Ramos (cell line): ENCODE results near the gene PTGER4.
"Not testable (repeated sequence)": the region's sequence is repeated elsewhere in the genome, so short reads cannot be mapped to it uniquely, and the experiment has no call there.

Experiments used
- in situ Hi-C: fragments of 300-500 bp; cut with MboI; formaldehyde crosslinking; loops from one replicate; pipeline ENCODE4 v1.14.3; 2022; ENCODE audit warnings: low sequenced_read_pairs; ENCODE audit not compliant: unreplicated experiment

The PTGER4 gene

DNA sequence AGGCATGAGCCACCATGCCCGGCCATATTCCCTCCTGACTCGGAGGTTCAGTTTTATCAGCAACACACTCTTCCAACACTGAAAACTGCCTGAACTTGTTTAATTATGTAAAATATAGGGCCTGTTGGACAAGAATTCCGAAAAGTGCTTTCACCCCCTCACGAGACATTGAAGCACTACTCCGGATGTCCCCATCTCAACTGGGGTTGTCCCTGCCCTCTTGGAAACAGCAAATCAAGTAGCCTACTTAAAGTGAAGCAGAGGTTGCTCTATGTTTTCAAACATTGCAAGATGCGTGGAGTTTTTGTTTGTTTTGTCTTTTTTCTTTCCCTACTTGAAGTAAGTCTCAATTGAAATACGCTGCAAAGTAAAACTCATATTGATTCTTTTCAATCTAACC, 7.6 kb downstream of the PTGER4 start:
- in situ Hi-C loops, result loop anchor here (25.0 kb wide), 1 partner anchor 975 kb away; no protein-coding TSS in a partner anchor

DNA sequence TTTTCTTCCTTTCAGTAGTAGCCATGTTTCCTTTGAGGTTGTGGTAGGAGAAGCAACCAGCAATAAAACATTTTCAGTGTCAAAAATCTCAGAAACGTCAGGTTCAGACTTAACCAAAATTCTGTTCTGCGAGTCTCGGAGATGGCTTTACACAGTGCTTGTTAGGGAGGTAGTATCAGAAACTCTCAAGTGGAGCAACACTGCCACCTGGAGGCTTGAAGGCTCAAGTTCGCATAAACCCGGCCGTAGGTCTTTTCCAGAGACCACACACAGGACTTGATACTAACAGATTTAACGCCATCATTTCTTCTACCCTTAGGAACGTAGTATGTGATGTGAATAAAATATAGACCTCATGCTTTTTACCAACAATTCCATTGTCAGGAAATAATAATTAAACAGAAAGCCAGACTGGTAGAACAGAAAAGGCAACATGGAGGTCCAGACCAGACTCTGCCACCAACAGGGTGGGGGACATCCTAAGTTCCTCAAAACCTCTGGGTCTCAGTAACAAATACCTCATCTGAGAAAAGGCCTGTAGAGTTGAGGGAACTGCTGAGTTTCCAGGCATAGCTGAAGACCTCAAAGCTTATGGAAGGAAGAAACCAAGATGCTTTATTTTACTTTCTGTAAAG, 8.5 kb downstream of the PTGER4 start:
- in situ Hi-C loops, result loop anchor here (25.0 kb wide), 1 partner anchor 976 kb away; no protein-coding TSS in a partner anchor

DNA sequence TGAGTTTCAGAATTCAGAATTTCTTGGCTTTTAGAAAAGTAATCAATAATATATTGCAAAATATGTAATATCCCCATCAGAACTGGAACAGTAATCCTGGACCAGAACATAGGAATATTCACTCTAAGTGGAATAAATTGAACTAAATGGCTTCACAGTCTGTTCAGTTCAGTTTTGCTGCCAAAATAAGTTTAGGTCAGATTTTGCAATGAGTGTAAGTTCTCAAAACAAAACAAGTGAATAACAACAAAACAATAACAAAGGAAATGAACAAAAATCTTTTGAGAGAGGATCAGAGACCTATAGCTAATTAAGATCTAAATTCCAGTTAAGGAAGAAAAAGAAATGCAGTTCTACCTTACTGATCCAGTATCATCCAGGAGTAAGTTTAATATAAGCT, 9.3 kb downstream of the PTGER4 start:
- in situ Hi-C loops, result loop anchor here (25.0 kb wide), 1 partner anchor 977 kb away; no protein-coding TSS in a partner anchor

- in situ Hi-C loops, result loop anchor here (25.0 kb wide), 1 partner anchor 977 kb away; no protein-coding TSS in a partner anchor
These were observed 9.7 kb downstream of the PTGER4 start for GRCh38 chr5:40689438-40689837.

DNA sequence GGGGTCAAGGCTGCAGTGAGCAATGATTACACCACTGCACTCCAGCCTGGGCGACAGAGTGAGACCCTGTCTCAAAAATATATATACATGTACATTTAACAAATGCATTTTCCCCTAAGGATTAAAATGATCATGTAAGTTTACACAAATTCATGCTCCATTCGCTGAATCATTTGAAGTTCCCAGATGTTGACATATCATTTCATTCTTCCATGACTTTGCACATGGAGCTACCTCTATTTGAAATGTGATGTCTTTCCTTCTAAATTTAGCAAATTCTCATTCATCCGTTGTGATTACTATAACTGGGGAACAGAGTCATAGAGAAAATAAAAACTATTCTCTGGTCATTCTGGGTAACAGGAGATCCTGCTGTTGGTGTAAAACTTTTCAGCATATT, 10.6 kb downstream of the PTGER4 start:
- in situ Hi-C loops, result loop anchor here (10.0 to 25.0 kb wide), 3 partner anchors 735 to 1095 kb away; no protein-coding TSS in a partner anchor

GRCh38 chr5:40691894-40692293, 12.2 kb downstream of the PTGER4 start:
- in situ Hi-C loops, result loop anchor here (10.0 to 25.0 kb wide), 3 partner anchors 737 to 1097 kb away; no protein-coding TSS in a partner anchor

DNA sequence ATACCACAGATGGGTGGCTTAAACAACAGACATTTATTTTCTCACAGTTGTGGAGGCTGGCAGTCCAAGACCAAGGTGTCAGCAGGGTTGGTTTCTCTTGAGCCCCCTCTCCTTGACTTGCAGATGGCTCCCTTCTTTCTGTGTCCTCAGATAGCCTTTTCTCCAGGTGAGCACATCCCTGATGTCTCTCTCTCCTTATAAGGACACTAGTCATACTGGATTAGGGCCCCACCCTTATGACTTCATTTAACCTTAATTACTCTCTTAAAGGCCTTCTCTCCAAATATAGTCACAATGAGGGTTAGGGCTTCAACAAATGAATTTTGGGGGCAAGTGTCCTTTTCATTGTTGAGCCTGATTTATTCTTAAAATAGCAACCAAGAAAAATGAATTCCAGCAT, 14.7 kb downstream of the PTGER4 start:
- in situ Hi-C loops, result loop anchor here (10.0 to 25.0 kb wide), 3 partner anchors 740 to 1100 kb away; no protein-coding TSS in a partner anchor

- in situ Hi-C loops, result no loop called here
These were observed 20.5 kb downstream of the PTGER4 start for GRCh38 chr5:40700116-40700782.

GRCh38 chr5:40702027-40702426, 22.3 kb downstream of the PTGER4 start:
- in situ Hi-C loops, result not testable (repeated sequence)

DNA sequence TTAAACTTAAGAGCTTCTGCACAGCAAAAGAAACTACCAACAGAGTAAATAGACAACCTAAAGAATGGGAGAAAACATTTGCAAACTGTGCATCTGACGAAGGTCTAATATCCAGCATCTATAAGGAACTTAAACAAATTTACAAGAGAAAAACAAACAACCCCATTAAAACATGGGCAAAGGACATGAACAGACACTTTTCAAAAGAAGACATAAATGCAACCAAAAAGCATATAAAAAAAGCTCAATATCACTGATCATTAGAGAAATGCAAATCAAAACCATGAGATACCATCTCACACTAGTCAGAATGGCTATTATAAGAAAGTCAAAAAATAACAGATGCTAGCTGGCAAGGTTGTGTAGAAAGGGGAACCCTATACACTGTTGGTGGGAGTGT, 25.8 kb downstream of the PTGER4 start:
- in situ Hi-C loops, result not testable (repeated sequence)

DNA sequence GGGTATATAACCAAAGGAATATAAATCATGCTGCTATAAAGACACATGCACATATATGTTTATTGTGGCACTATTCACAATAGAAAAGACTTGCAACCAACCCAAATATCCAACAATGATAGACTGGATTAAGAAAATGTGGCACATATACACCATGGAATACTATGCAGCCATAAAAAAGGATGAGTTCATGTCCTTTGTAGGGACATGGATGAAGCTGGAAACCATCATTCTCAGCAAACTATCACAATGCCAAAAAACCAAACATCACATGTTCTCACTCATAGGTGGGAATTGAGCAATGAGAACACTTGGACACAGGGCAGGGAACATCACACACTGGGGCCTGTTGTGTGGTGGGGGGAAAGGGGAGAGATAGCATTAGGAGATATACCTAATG, 30.9 kb downstream of the PTGER4 start:
- in situ Hi-C loops, result not testable (repeated sequence)

DNA sequence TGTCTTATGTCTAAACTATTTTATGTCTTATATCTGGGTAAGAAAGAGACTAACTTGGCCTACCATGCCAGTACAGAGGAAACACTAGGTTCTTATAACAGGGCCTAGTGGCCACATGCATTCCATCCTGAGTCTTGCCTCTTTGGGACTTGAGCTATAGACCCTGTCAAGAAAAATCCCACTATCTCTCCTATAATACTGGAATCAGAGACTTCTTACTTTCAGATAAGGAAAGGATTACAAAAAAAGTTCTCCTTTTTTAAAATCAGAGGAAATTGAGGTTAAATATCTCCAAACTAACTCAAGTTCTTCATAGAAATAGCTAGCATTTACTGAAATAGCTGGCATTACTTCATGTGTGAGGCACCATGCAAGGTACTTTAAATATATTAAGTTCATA, 34.3 kb downstream of the PTGER4 start:
- in situ Hi-C loops, result no loop called here

DNA sequence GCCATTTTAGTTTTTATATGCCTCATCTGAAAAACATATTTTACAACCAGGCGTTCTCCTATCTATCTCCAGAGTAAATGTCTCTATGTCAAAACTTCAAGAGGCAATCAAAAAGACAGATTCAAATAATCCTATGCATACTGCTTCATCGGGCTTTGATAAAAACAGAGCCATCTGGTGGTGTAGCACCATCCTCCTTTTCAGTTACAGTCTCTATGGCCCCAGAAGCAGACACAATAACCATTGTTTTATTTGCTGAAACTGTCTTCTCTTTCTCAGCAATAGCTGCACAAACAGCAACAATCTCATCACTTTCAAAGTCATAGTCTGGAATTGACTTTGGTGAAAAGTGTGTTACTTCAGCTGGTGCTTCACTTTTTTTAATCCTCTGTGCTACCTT, 36.3 kb downstream of the PTGER4 start:
- in situ Hi-C loops, result no loop called here

DNA sequence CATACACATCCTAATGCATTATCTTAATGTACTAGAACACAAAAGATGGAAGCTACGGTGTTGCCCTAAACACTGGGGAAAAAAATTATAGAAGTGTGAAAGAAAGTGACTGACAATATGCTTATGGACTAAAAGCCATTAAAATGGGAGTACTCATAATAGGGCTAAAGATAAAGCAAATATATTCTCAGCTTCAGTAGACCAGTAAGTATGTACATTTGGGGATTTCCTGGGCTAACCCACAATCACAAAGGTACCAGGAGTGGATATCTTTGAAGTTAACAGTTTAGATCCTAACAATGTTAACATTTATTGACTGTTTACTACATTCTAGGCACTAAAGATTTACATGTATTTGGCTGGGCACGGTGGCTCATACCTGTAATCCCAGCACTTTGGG, 36.9 kb downstream of the PTGER4 start:
- in situ Hi-C loops, result no loop called here

- in situ Hi-C loops, result no loop called here
These were observed 37.6 kb downstream of the PTGER4 start for GRCh38 chr5:40717281-40717680.

DNA sequence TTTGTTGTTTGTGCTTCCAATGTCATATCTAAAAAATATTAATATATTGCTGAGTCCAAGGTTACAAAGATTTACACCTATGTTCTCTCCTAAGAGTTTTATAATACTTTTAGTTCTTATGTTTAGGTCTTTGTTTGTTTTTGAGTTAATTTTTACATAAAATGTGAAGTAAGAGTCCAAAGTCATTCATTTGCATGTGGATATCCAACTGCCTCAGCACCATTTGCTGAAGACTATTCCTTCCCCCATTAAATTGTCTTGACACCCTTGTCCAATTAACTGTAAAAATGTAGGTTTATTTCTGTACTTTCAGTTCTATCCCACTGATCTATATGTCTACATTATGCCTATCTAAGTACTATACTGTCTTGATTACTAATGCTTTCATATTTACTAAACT, 40.4 kb downstream of the PTGER4 start:
- in situ Hi-C loops, result no loop called here

DNA sequence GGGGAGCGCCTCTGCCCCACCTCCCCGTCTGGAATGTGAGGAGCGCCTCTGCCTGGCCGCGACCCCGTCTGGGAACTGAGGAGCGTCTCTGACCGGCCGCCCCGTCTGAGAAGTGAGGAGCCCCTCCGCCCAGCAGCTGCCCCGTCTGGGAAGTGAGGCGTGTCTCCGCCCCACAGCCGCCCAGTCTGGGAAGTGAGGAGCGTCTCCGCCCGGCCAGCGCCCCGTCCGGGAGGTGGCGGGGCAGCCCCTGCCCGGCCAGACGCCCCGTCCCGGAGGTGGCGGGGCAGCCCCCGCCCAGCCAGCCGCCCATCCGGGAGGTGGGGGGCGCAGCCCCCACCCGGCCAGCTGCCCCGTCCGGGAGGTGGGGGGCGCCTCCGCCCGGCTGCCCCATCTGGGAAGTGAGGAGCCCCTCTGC, 42.8 kb downstream of the PTGER4 start:
- in situ Hi-C loops, result not testable (repeated sequence)

- in situ Hi-C loops, result no loop called here
These were observed 53.7 kb downstream of the PTGER4 start for GRCh38 chr5:40733434-40733833.

DNA sequence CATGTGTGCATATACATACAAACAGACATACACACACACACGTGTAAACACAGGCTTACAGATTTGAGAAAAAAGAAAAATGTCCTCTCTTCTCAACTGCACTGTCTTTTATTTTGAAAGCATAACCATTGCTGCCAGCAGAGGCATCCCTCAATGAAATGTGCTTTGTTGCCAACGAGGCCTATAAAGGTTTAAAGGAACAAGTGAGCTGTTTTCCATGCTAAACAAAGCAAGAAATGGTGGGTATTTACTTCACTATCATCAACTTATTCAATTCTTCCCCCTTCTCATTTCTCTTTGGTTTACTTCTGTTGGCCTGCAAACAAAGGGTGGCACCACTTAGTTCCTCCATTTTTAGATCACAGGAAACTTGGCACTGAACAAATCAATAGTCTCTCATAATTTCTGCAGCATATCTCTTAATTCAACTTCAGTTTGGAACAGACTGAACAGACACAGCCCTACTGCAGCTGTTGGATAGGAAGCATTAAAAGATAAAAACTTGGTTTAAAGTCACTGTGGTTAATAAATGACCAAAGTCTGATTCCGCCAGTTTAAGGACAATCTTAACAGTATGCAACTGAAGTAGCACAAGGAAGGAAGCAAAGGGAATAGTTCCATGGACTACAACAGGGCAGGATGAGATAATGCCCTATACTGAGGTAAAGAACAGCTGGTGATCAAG, 54.3 kb downstream of the PTGER4 start:
- in situ Hi-C loops, result no loop called here

DNA sequence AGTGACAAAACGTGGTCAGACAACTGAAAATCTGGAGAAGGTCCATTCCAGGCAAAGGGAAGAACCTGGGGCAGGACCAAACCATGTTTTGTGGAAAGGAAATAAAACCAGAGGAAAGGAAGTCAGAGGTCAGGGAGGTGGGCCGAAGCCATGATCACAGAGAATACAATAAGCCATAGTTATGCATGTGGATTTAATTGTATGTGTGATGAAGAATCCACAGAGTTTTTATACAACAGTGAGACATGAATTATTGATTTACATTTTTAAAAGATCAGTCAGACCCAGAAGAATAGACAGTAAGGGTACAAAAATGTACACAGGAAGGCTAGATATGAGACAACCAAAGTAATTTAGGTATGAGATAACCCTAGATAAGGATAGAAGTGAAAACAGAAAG, 55.3 kb downstream of the PTGER4 start:
- in situ Hi-C loops, result no loop called here

GRCh38 chr5:40735609-40736008, 55.9 kb downstream of the PTGER4 start:
- in situ Hi-C loops, result no loop called here
